Measurements from ENCODE around the gene AQP7.

Gene AQP7

DNA sequence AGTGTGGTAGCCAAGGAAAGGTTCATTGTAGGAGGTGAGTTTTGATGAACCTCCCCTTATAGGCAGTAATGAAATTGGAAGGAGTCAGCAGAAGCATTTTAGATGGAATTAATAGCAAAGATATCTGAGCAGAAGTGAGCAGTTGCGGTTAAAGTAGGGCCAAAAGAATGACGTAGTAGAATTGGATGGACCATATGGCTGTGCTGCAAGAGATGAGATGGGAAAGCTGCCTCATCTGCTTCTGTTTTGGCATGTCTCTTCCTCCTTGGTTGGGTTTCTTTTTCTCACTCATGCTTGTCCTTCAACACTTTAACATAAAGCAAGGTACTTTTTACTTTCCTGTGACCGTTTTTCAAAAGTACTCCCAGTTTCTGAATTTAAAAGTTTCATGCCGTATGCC, 55.8 kb downstream of the AQP7 start:
- Histone ChIP-seq H3K36me3 (peaks cover 79% of the 10 kb centered on the region), H3K27ac (no peak overlapping the region), H3K27me3 (no peaks in the 10 kb centered on the region), H3K4me3 (ENCODE audit: low read depth in 1 of 2, low read length in 1 of 2) (no peak overlapping the region), H3K4me1 (ENCODE audit: control insufficient read depth in 1 of 2, insufficient read depth in 1 of 2, low read depth in 1 of 2, low read length in 1 of 2) (peaks cover 0 to 3% of the 10 kb centered on the region in 2 experiments), H3K9me3 (no peaks in the 10 kb centered on the region)
- TF ChIP-seq, protein P1, sequence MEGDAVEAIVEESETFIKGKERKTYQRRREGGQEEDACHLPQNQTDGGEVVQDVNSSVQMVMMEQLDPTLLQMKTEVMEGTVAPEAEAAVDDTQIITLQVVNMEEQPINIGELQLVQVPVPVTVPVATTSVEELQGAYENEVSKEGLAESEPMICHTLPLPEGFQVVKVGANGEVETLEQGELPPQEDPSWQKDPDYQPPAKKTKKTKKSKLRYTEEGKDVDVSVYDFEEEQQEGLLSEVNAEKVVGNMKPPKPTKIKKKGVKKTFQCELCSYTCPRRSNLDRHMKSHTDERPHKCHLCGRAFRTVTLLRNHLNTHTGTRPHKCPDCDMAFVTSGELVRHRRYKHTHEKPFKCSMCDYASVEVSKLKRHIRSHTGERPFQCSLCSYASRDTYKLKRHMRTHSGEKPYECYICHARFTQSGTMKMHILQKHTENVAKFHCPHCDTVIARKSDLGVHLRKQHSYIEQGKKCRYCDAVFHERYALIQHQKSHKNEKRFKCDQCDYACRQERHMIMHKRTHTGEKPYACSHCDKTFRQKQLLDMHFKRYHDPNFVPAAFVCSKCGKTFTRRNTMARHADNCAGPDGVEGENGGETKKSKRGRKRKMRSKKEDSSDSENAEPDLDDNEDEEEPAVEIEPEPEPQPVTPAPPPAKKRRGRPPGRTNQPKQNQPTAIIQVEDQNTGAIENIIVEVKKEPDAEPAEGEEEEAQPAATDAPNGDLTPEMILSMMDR (IDR thresholded peaks at IDR 0.05), result no peak

DNA sequence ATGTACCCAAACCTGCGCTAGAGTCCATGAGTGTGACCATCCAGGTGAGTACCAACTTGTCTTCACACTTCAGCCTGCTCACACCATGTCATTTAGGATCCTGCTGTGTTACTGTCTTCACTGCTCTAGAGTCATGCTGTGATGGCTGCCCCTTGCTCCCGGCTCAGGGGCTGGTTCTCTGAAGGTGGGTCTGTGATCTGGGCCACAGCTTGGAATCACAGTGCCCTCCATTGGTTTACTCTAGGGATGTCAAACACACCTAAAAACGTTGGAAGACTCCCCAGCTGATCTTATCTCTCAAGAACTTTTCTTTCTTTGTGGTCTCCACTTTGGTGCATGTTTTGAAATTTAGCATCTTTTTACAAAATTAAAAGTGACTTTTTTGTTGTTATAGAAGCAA, 58.2 kb downstream of the AQP7 start:
- Histone ChIP-seq H3K4me1 (ENCODE audit: control insufficient read depth in 1 of 2, insufficient read depth in 1 of 2, low read depth in 1 of 2, low read length in 1 of 2) (peaks cover 0 to 3% of the 10 kb centered on the region in 2 experiments), H3K36me3 (peaks cover 97% of the 10 kb centered on the region), H3K27ac (no peak overlapping the region), H3K9me3 (no peaks in the 10 kb centered on the region), H3K4me3 (ENCODE audit: low read depth in 1 of 2, low read length in 1 of 2) (no peak overlapping the region), H3K27me3 (no peaks in the 10 kb centered on the region)
- TF ChIP-seq, protein P1 (IDR thresholded peaks at IDR 0.05), result no peak

DNA sequence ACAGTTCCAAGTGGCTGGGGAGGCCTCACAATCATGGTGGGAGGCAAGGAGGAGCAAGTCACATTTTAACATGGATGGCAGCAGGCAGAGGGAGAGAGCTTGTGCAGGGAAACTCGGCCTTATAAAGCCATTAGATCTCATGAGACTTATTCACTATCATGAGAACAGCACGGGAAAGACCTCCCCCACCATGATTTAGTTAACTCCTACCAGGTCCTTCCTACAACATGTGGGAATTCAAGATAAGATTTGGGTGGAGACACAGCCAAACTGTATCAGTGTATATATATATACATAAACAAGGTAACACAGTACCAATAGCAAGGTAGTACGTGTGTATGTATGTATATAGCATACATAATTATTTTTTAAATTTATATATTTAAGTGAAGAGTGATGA, 61.2 kb downstream of the AQP7 start:
- Histone ChIP-seq H3K27ac (no peak overlapping the region), H3K27me3 (no peaks in the 10 kb centered on the region), H3K36me3 (peaks cover 98% of the 10 kb centered on the region), H3K4me3 (ENCODE audit: low read depth in 1 of 2, low read length in 1 of 2) (no peak overlapping the region), H3K4me1 (ENCODE audit: control insufficient read depth in 1 of 2, insufficient read depth in 1 of 2, low read depth in 1 of 2, low read length in 1 of 2) (no peaks in the 10 kb centered on the region), H3K9me3 (no peaks in the 10 kb centered on the region)
- TF ChIP-seq, protein P1 (IDR thresholded peaks at IDR 0.05), result no peak

DNA sequence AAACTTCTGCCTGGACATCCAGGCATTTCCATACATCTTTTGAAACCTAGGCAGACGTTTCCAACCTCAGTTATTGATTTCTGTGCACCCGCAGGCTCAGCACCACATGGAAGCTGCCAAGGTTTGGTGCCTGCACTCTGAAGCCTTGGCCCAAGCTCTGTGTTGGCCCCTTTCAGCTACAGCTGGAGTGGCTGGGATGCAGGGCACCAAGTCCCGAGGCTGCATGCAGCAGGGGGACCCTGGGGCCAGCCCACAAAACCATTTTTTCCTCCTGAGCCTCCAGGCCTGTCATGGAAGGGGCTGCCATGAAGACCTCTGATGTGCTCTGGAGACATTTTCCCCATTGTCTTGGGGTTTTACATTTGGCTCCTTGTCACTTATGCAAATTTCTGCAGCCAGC, 62.2 kb downstream of the AQP7 start:
- TF ChIP-seq, protein P1 (IDR thresholded peaks at IDR 0.05), result no peak
- Histone ChIP-seq H3K27me3 (no peaks in the 10 kb centered on the region), H3K27ac (no peak overlapping the region), H3K4me1 (ENCODE audit: control insufficient read depth in 1 of 2, insufficient read depth in 1 of 2, low read depth in 1 of 2, low read length in 1 of 2) (no peaks in the 10 kb centered on the region), H3K9me3 (no peaks in the 10 kb centered on the region), H3K4me3 (ENCODE audit: low read depth in 1 of 2, low read length in 1 of 2) (no peak overlapping the region), H3K36me3 (peaks cover 97% of the 10 kb centered on the region)
